Left ventricle myocardium inferior (tissue), 1 donor: ENCODE measurements around the gene TAPT1. TPM values are rescaled to one million over a fixed set of nuclear protein-coding genes. Genes with fewer than 3 reads are reported as not detected.

Source experiments
- DNase-seq: peaks from one replicate; pipeline ENCODE4 v3.0.0-alpha.2; 2020
- H3K27ac ChIP-seq: fragments of 200-600 bp; replicated peaks from 2 replicates; pipeline ENCODE4 v1.8.0; 2021
- H3K27me3 ChIP-seq: fragments of 200-600 bp; 2 replicates; pipeline ENCODE4 v1.8.0; 2021; ENCODE audit warnings: low read depth
- H3K36me3 ChIP-seq: fragments of 200-600 bp; 2 replicates; pipeline ENCODE4 v1.8.0; 2021
- H3K4me1 ChIP-seq: fragments of 200-600 bp; 2 replicates; pipeline ENCODE4 v1.8.0; 2021
- H3K4me3 ChIP-seq: fragments of 200-600 bp; 2 replicates; pipeline ENCODE4 v1.8.0; 2021; ENCODE audit warnings: mild to moderate bottlenecking, moderate library complexity
- H3K9me3 ChIP-seq: fragments of 200-600 bp; replicated peaks from 2 replicates; pipeline ENCODE4 v1.8.0; 2021
- CTCF ChIP-seq: fragments of 200-600 bp; IDR thresholded peaks from 2 replicates; pipeline ENCODE4 v1.8.0; 2021; ENCODE audit warnings: antibody characterized with exemption, mild to moderate bottlenecking, borderline replicate concordance
- intact Hi-C: fragments of 100-400 bp; cut with micrococcal nuclease; formaldehyde crosslinking; loops from one replicate; pipeline ENCODE4 v1.11.0; 2022
- total RNA-seq: library from RNA; stranded (reverse); fragmentation: NEBNext Ultra II Directional; extraction: Animal tissue kit (Norgen Biotek cat#: 25700); gene quantifications from one replicate; pipeline ENCODE4 v1.2.1, GENCODE V29; 2021
- donor health status: DM: no; HTN: yes; CAD: no; lungs with severe emphysema.

Gene TAPT1
- total RNA-seq, 1 donor from 2014 or later: 35.3 TPM

GRCh38 chr4:16194214-16194613 lies 32.1 kb downstream of the TAPT1 start:
- Histone ChIP-seq H3K4me1 (peaks cover 72% of the 10 kb centered on the region), H3K27ac (no peak overlapping the region), H3K9me3 (no peaks in the 10 kb centered on the region), H3K4me3 (no peak overlapping the region), H3K36me3 (peaks cover 21% of the 10 kb centered on the region), H3K27me3 (no peaks in the 10 kb centered on the region)
- TF ChIP-seq CTCF: no peak
- no peak for DNase-seq
- intact Hi-C loops: no loop called here

GRCh38 chr4:16192631-16193518 lies 33.4 kb downstream of the TAPT1 start:
- Histone ChIP-seq H3K27me3 (no peaks in the 10 kb centered on the region), H3K36me3 (peaks cover 31% of the 10 kb centered on the region), H3K4me1 (peaks cover 59% of the 10 kb centered on the region), H3K4me3 (no peak overlapping the region), H3K9me3 (no peaks in the 10 kb centered on the region), H3K27ac (no peak overlapping the region)
- no peak for DNase-seq
- no peak for TF ChIP-seq CTCF
- intact Hi-C loops: no loop called here

GRCh38 chr4:16192057-16192456 lies 34.2 kb downstream of the TAPT1 start:
- no peak for TF ChIP-seq CTCF
- Histone ChIP-seq H3K27me3 (no peaks in the 10 kb centered on the region), H3K36me3 (peaks cover 39% of the 10 kb centered on the region), H3K4me3 (no peak overlapping the region), H3K4me1 (peaks cover 51% of the 10 kb centered on the region), H3K9me3 (no peaks in the 10 kb centered on the region), H3K27ac (no peak overlapping the region)
- DNase-seq: no peak
- intact Hi-C loops: no loop called here

- H3K36me3 ChIP-seq: peaks cover 67% of the 10 kb centered on the region
- no peak for DNase-seq
These were observed 38.8 kb downstream of the TAPT1 start for GRCh38 chr4:16187455-16187854.

GRCh38 chr4:16186986-16187385 lies 39.3 kb downstream of the TAPT1 start:
- H3K4me1 ChIP-seq: peaks cover 1% of the 10 kb centered on the region
- no peak overlapping the region for H3K27ac ChIP-seq
- no peak overlapping the region for H3K4me3 ChIP-seq
- peaks cover 67% of the 10 kb centered on the region for H3K36me3 ChIP-seq
- intact Hi-C loops: no loop called here
- TF ChIP-seq CTCF: no peak
- no peaks in the 10 kb centered on the region for H3K27me3 ChIP-seq
- H3K9me3 ChIP-seq: no peaks in the 10 kb centered on the region
- DNase-seq: no peak

More at GRCh38 chr4:16187455-16187854, 38.8 kb downstream of the TAPT1 start:
- no peak overlapping the region for H3K27ac ChIP-seq
- no peaks in the 10 kb centered on the region for H3K9me3 ChIP-seq
- H3K4me3 ChIP-seq: no peak overlapping the region
- no peaks in the 10 kb centered on the region for H3K27me3 ChIP-seq
- H3K4me1 ChIP-seq: peaks cover 6% of the 10 kb centered on the region
- intact Hi-C loops: no loop called here
- no peak for TF ChIP-seq CTCF
